Upper lobe of right lung (tissue), 1 donor: ENCODE results near the gene PHTF2. TPM values are rescaled to one million over a fixed set of nuclear protein-coding genes. Genes with fewer than 3 reads are reported as not detected.
"Not testable (repeated sequence)": the region's sequence is repeated elsewhere in the genome, so short reads cannot be mapped to it uniquely, and the experiment has no call there.

Source experiments
- ATAC-seq: fragments of 200-7000 bp; cut with Tn5 transposase; one replicate; pipeline ENCODE4 v1.9.1; 2020; ENCODE audit warnings: mild to moderate bottlenecking, moderate library complexity
- DNase-seq: peaks from one replicate; pipeline ENCODE4 v3.0.0-alpha.2; 2020
- H3K27ac ChIP-seq: fragments of 200-600 bp; one replicate; pipeline ENCODE4 v1.8.0; 2022
- H3K27me3 ChIP-seq: fragments of 200-600 bp; one replicate; pipeline ENCODE4 v1.8.0; 2022; ENCODE audit warnings: mild to moderate bottlenecking
- H3K36me3 ChIP-seq: fragments of 200-600 bp; one replicate; pipeline ENCODE4 v1.8.0; 2022
- H3K4me1 ChIP-seq: fragments of 200-600 bp; one replicate; pipeline ENCODE4 v1.8.0; 2022
- H3K4me3 ChIP-seq: fragments of 200-600 bp; one replicate; pipeline ENCODE4 v1.8.0; 2022; ENCODE audit warnings: mild to moderate bottlenecking
- H3K9me3 ChIP-seq: fragments of 200-600 bp; one replicate; pipeline ENCODE4 v1.8.0; 2022
- CTCF ChIP-seq: fragments of 200-600 bp; IDR thresholded peaks from one replicate; pipeline ENCODE4 v1.8.0; 2022; ENCODE audit warnings: antibody characterized with exemption
- intact Hi-C: fragments of 100-400 bp; cut with DNase I; formaldehyde crosslinking; loops from one replicate; pipeline ENCODE4 v1.11.0; 2022
- total RNA-seq: library from RNA; stranded (reverse); fragmentation: NEBNext Ultra II Directional; extraction: Animal tissue kit (Norgen Biotek cat#: 25700); gene quantifications from one replicate; pipeline ENCODE4 v1.2.1, GENCODE V29; 2021
- donor health status: DM: no; HTN: yes; CAD: no; lungs with severe emphysema.

The PHTF2 gene
- total RNA-seq, 1 donor from 2014 or later, result 14.4 TPM

- ATAC-seq, result no peak
- Histone ChIP-seq H3K4me3 (no peak overlapping the region), H3K27ac (no peak overlapping the region), H3K27me3 (no peaks in the 10 kb centered on the region), H3K9me3 (peaks cover 7% of the 10 kb centered on the region), H3K4me1 (peaks cover 5% of the 10 kb centered on the region), H3K36me3 (no peaks in the 10 kb centered on the region)
- no peak for DNase-seq
- TF ChIP-seq CTCF, result no peak
- intact Hi-C loops, result no loop called here
These were observed 32.2 kb downstream of the PHTF2 start for GRCh38 chr7:77830649-77831355.

- intact Hi-C loops, result no loop called here
- no peak overlapping the region for H3K27ac ChIP-seq
- H3K4me3 ChIP-seq, result no peak overlapping the region
- TF ChIP-seq CTCF, result no peak
- peaks cover 5% of the 10 kb centered on the region for H3K4me1 ChIP-seq
- no peak for DNase-seq
- peaks cover 3% of the 10 kb centered on the region for H3K9me3 ChIP-seq
- H3K36me3 ChIP-seq, result no peaks in the 10 kb centered on the region
- H3K27me3 ChIP-seq, result no peaks in the 10 kb centered on the region
- no peak for ATAC-seq
These were observed 32.9 kb downstream of the PHTF2 start for GRCh38 chr7:77831481-77831880.

GRCh38 chr7:77831953-77832352 lies 33.4 kb downstream of the PHTF2 start:
- ATAC-seq (no peak), DNase-seq (no peak)
- H3K4me3 ChIP-seq, result no peak overlapping the region
- intact Hi-C loops, result no loop called here
- no peaks in the 10 kb centered on the region for H3K27me3 ChIP-seq
- TF ChIP-seq CTCF, result no peak
- H3K27ac ChIP-seq, result no peak overlapping the region
- H3K4me1 ChIP-seq, result peaks cover 5% of the 10 kb centered on the region
- no peaks in the 10 kb centered on the region for H3K9me3 ChIP-seq
- H3K36me3 ChIP-seq, result no peaks in the 10 kb centered on the region

GRCh38 chr7:77833136-77833535 lies 34.6 kb downstream of the PHTF2 start:
- Histone ChIP-seq H3K36me3 (no peaks in the 10 kb centered on the region), H3K9me3 (no peaks in the 10 kb centered on the region), H3K27ac (no peak overlapping the region), H3K27me3 (no peaks in the 10 kb centered on the region), H3K4me3 (no peak overlapping the region), H3K4me1 (peaks cover 5% of the 10 kb centered on the region)
- intact Hi-C loops, result no loop called here
- DNase-seq, result no peak
- TF ChIP-seq CTCF, result no peak
- ATAC-seq, result no peak

- H3K4me1 ChIP-seq, H3K9me3 ChIP-seq, H3K27ac ChIP-seq, H3K27me3 ChIP-seq, H3K4me3 ChIP-seq, intact Hi-C loops, H3K36me3 ChIP-seq, DNase-seq, ATAC-seq: not testable (repeated sequence)
These were observed 37.9 kb downstream of the PHTF2 start for GRCh38 chr7:77836425-77836824.

- DNase-seq (no peak), ATAC-seq (no peak)
- no peaks in the 10 kb centered on the region for H3K36me3 ChIP-seq
- no peaks in the 10 kb centered on the region for H3K9me3 ChIP-seq
- peaks cover 5% of the 10 kb centered on the region for H3K4me1 ChIP-seq
- no peaks in the 10 kb centered on the region for H3K27me3 ChIP-seq
- no peak overlapping the region for H3K27ac ChIP-seq
- H3K4me3 ChIP-seq, result no peak overlapping the region
- intact Hi-C loops, result no loop called here
- TF ChIP-seq CTCF, result no peak
These were observed 38.7 kb downstream of the PHTF2 start for GRCh38 chr7:77837275-77837674.
